NCI-H2196 (cell line): Measurements from ENCODE around the gene MIS18BP1.
"Not testable (repeated sequence)": the region's sequence is repeated elsewhere in the genome, so short reads cannot be mapped to it uniquely, and the experiment has no call there.

ENCODE experiments used
- DNase-seq: peaks from one replicate; lab custom pipeline; 2025; ENCODE audit not compliant: unreplicated experiment; lab: John Stamatoyannopoulos, UW

Gene MIS18BP1

DNA sequence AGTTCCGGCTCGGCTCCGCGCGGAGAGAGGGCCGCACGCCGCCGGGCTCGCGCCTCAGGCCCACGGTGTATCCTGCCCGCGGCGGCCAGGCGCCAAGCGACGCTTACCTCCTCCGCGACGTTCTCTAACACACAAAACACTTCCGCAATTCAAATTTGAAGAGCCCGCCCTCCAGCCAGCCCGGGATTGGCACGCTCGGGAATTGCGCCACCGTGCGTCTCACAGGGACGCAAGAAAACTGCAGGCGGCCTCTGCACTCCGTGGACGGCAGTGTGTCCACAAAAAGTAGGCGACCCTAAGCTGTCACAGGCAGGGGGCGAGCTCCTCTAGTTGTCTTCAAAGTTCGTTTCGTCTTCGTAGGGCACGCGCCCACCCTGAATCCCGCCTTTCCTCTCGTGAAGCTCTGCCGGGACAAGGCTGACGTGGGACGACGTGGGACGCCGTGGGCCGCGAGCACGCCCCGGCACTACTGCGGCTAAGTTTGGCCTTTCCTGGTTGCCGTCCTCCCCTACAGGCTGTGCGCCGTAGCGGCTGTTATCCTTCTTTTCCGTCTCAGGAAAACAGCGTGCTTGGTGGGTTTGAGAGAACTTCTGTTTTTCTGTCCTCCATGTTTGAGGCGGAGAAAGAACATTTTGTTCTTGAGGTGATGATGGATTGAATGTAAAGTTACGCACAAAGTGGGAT is at the start of gene MIS18BP1:
TSS of gene MIS18BP1 (minus strand) at position 133 of the 684 bp plus-strand sequence. CDS start 5,916 bp downstream, outside the sequence.
- peak; percentile 96 for DNase-seq

DNA sequence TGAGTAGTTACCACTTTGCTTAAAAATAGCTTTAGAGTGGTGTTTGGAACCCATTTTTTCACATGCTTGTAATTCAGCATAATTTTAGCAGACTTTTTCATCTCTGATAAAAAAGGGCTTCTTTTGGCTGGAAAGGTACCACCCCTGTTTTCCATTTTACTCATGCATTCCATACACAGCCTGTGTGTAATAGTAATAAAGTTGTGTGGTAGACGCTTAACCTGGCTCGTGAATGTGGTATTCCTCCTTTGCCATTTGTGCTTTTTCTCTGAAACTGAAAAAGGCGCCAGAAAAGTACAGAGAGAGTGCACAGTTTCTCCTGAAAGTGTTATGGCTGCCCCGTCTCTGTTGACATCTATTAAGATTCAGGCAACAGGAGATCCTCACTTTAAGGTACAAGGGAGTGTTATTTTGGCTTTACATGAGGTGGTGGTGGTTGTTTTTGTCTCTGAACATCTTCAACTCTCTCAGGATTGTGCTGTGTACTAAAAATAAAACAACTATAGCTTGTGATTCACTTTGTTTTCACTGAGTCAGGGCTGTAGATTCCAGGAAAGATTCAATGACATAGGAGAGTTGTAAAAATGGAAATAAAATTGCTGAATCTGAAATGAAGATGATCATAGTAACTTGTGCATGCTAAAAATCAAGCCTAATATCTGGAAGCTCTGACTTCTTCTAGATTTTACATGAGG is 45.6 kb upstream of the MIS18BP1 start:
- DNase-seq: no peak

DNA sequence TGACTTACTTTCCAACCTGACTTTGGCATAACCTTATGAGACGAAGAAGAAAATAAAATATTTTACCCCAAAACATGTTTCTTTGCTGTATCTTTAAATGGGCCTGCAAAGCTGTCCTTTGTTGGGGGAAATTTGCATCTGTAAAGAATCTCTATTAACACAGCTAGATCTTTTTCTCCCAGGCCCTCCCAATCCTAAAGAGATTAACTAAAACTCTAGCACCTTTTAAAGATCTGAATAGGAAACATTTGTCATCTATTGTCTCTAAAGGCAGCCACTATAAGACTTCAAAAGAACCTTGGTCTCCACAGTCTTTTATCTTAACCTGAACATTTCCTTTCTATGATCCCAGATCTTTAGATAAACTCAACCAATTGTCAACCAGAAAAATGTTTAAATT is 41.8 kb upstream of the MIS18BP1 start:
- DNase-seq: not testable (repeated sequence)

DNA sequence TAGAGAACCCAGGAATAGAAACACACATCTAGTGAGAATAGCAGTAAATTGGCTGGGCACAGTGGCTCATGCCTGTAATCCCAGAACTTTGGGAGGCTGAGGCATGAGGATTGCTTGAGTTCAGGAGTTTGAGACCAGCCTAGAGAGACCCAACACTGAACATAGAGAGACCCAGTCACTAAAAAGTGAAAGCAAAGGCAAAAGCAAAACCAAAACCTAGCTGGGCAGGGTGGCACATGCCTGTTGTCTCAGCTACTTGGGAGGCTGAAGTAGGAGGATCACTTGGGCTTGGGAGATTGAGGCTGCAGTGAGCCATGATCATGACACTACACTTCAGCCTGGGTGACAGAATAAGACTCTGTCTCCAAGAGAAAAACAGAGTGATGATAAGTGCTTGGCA is 37.5 kb upstream of the MIS18BP1 start:
- no peak for DNase-seq

DNA sequence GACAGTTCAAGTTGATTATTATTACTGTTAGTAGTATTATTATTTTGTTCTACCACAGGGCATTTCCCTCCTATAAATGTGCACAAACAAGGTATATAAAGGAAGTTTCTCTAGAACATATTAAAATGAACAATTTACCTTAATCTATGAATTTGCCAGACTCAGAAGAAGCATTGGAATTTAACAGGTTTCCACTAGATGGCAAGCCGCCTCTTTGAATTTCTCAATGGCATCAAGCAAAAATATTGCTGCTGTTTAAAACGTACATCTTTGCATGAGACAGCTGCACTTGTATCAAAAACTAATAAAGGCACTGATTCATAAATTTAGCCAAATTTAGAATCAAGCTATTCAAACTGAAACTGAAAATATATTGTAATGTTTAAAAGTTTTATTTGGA is 34.6 kb upstream of the MIS18BP1 start:
- no peak for DNase-seq

DNA sequence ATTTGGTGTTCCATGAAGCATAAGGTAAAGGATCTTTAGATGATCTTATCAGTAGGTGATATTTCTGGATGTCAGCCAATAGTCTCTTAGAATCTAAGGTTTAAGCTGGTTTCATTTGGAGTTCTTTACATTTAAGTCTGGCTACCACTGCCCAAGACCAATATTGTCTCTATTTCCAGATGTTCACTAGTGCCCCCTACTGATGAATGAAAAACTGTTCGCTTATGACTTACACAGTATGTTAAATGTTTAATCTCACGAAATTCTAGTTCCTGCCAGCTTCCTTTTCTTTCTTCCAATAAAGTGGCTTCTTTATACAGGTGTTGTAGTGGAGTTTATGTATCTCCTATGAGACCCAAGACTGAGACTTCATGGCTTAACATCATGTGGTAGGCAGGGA is 31.8 kb upstream of the MIS18BP1 start:
- no peak for DNase-seq

DNA sequence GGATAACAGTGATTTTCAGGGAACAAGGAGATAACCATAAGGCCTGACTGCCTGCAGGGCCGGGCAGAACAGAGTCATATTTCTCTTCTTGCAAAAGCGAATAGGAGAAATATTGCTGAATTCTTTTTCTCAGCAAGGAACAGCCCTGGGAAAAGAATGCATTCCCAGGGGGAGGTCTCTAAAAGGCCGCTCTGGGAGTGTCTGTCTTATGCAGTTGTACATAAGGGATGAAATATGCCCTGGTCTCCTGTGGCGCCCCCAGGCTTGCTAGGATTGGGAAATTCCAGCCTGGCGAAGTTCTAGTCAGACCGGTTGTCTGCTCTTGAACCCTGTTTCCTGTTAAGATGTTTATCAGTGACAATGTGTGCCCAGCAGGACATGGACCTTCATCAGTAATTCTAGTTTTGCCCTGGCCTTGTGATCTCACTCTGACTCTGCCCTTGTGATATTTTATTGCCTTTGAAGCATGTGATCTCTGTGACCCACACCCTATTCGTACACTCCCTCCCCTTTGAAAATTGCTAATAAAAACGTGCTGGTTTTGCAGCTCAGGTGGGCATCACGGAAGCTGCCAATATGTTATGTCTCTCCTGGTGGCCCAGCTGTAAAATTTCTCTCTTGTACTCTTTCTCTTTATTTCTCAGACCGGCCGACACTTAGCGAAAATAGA is 28.9 kb upstream of the MIS18BP1 start:
- not testable (repeated sequence) for DNase-seq

DNA sequence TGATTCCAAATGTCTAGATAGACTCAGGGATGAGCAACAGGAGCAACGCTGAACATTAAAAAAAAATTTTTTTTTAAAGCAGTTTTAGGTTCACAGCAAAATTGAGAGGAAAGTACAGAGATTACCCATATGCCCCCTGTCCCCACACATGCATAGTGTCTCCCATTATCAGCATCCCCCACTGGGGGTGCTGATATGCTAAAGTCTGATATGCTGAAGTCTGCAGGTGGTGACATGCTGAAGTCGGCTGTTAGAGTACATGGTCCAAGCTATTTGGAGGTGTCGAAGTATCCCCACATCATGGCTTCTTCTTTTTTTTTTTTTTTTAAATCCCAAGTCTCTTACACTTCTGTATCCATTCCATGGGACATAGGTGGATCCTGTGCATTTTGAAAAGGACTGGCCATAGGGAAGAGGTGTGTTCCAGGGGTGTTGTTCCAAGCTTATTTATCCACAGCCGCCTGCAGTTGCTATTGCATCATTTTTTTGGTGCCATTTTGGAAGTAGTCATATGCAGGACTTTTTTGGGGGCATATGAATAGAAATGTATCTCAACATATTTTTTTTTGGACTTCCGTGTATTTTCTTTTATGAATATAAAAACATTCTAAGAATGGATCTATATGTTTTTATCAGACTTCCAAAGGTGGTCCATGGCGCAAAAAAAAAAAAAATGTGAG is 19.0 kb upstream of the MIS18BP1 start:
- DNase-seq: no peak

DNA sequence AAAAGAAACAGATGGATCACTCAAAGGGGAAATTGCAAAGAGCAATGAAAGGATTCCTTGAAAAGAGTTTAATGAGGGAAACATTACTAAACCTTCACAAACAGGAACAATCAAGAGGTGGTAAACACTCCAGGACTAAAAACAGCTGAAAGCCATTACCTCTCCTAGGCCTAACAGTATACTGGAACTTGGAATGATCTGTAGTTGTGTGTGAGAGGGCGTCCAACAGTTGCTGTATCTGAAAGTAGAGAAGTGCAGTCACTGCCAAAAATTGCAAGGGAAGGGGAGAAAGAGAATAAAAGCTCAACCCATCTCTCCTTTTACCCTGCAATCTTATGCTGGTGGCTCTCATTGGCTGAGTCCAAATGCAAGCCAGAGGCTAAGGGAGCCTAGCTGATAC is 17.0 kb upstream of the MIS18BP1 start:
- DNase-seq: no peak

DNA sequence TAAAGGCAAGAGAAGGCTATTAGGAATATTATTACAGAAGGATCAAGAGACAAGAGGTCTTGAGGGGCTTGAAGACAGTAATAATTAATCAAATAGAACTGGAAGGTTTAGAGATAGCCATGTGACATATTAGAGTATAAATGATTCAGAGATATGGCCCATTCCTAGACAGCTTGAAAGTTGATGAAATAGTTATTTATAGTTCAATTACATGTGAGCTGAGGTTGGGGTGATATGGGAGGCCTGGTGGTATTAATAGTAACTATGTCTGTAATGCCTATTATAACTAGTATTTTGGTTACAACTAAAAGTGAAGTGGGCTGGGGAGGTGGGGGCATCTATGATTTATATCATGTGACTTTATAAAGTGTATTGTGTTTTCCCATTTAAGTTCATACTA is 14.1 kb upstream of the MIS18BP1 start:
- DNase-seq: no peak

DNA sequence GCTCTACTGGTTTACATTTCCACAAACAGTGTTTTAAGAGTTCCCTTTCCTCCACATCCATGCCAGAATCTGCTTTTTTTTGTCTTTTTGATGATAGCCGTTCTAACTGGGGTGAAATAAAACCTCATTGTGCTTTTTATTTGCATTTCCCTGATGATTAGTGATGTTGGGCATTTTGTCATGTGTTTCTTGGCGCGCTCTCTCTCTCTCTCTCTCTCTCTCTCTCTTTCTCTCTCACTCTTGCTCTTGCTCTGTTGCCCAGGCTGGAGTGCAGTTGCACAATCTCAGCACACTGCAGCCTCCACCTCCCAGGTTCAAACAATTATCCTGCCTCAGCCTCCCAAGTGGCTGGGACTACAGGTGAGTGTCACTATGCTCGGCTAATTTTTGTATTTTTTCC is 9.6 kb upstream of the MIS18BP1 start:
- no peak for DNase-seq

DNA sequence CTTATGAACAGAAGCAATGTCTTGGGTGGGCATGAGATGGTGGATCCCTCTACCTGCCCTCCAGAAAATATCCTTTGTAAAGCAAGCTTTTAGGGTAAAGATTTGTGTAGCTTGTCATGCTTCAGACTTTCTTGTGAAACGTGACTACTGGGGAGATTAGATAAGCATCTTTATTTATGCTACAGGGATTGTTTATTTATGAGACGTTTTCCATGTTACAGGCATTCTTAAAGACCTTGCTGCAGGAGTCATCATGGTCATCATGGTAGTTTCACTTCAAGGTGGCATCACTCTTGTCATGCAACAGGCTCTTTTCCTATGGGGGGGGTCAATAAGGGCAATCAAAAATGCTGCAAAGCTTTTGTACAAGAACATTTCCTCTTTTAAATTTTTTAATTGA is 8.2 kb upstream of the MIS18BP1 start:
- no peak for DNase-seq

DNA sequence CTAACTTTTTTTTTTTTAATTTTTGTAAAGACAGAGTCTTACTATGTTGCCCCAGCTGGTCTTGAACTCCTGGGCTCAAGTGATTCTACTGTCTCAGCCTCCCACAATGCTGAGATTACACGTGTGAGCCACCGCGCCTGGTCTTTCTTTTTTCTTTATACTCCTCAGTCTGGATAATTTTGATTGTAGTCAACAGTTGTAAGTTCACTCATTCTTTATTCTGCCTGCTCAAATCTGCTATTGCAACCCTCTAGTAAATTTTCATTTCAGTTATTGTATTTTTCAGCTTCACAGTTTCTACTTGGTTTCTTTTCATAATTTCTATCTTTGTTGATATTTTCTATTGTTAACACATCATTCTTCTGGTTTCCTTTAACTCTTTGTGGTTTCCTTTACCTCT is 5.8 kb upstream of the MIS18BP1 start:
- DNase-seq: no peak

DNA sequence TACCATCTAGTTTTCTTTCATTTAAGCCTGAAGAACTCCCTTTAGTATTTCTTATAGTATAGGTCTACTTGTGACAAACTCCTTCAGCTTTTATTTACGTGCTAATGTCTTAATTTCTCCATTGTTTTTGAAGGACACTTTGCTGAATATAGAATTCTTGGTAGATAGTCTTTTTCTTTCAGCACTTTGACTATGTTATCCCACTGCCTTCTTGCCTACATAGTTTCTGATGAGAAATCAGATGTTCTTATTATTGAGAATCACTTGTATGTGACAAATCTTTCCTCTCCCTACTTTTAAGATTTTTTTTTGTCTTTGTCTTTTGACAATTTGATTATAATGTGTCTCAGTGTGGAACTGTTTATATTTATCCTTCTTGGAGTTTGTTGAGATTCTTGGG is 5.1 kb upstream of the MIS18BP1 start:
- no peak for DNase-seq

DNA sequence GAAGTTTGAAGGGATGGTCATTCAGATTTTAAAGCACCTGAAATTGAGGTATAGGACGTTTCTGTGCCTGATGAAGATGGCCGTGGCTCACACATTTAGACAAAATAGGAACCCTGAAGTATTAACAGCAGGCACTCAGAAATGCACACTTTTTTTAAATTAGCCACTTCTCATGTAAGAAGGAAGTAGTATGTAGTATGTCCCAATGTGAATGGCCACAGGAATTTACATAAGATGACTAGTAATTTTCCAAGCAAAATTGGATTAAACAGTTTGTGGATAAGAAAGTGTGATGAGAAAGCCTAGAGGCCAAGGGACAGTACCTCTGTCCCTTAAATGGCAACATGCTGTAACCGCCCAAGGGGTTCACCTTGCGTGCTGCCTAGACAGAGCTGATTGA is 1.8 kb upstream of the MIS18BP1 start:
- DNase-seq: no peak

DNA sequence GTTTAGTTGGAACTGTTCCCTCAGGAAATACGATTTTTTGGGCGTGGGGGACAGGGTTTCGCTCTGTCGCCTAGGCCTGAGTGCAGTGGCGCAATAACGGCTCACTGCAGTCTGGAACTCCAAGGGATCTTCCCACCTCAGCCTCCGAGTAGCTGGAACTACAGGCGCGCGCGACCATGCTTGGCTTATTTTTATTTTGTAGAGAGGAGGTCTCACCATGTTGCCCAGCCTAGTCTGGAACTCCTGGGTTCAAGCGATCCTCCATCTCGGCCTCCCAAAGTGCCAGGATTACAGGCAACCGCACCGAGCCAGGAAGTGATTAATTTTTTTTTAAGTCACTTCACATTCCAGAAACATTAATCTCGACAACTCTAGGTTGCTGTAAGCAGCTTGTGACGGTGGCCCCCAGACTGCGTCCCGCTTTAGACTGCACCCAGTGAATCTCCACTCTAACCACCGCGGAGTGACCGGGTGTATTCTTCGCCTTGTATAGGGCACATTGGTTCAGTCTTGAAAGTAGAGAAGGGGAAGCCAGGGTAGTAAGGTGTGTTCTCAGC is 830 bp upstream of the MIS18BP1 start:
- DNase-seq: no peak

DNA sequence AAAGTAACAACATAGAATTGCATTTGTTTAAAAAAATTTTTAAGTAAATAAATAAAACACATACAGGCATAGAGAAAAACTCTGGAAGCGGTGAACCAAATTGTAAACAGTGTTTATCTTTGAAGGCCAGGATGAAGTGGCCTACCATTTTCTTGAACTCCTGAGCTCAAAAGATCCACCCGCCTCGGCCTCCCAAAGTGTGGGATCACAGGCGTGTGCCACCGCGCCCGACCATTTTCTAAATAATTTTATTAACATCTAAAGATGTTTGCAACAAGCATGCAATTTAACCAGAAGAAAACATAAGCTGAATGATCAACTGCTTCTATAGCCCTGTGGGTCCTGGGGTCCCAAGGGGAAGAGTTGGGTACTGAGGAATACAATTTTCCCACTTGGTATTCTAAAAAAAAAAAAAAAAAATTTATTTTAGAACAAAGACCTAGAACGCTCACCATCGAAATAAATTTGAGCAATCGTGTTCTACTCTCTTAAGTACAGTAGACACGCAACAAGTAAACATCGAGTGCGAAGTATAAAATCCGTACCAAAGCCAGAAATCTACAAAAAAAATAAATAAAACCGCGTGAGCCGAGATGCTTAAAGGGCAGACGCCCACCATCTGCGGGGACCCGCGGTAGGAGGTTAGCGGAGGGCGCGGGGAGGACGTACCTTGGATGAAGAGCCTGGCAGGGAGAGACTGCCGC is 484 bp downstream of the MIS18BP1 start:
- DNase-seq: no peak

DNA sequence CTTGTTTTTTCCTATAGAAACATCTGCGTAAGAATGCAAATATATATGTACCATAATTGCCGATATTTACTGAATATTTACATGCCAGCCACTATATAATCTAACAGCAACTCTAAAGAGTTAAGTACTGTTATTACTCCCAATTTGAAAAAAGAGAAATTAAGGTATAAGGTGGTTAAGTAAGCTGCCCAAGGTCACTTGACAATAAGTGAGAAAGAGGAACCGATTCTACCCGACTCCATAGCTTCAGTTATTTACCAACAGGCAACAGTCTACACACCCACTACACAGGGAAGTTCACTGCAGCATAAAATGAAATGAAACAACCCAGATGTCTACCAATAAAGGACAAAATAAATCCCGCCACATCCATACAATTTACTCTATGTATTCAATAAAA is 1.1 kb downstream of the MIS18BP1 start:
- no peak for DNase-seq

DNA sequence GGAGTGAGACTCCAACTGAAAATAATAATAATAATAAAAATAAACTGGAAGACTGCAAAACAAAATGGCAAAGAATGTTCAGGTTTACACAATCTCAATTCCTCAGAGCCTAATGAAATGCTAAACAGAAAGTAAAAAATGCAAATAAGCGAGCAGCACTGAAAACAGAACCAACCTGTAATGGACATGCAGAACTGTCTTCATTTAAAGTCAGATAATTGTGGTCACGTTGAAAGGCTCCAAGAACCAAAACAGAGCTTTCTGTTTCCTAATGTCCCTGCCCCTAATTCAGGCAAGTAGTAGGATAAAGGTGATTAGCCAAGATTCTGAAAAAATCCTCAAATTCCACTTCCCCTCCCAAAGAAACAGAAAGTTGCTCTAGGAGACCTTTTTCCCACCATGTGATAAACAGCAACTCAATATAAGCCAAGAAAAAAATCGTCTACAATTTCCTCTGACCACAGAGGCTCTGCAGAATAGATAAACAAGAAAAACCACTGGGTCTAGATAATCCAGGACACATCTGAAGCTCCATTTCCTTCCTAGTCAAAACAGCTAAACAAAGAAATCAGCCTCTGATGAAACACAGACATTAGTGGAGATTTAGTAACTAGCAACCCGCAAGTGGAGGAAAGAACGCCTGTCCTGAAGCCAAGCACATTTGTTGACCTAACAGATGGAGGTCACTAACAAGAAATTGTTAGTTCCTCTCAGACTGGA is 3.0 kb downstream of the MIS18BP1 start:
- no peak for DNase-seq

DNA sequence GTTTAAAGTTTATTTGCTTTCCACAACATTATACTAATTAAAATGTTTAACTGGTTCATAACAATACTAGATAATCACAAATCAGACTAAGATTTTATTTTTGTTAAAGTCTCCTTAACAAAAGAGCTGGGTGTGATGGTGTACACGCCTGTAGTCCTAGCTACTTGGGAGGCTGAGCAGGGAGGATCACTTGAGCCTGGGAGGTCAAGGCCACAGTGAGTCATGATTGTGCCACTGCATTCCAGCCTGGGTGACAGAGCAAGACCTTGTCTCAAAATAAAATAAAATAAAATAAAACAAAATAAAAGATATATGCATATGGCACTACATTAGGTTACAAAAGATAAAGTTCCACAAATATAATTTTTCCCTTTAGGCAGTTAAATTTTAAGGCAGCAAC is 5.6 kb downstream of the MIS18BP1 start:
- DNase-seq: no peak
